Neural crest cell (in vitro differentiated cells): ENCODE results near the gene IPO4. TPM values are rescaled to one million over a fixed set of nuclear protein-coding genes. Genes with fewer than 3 reads are reported as not detected.
A peak's percentile ranks its signal among the peaks of the same experiment; 100 is the strongest.

Source experiments
- DNase-seq: peaks from one replicate; pipeline ENCODE4 v3.0.0; 2021; ENCODE audit warnings: low read depth, mixed read lengths, low spot score
- H3K27ac Mint-ChIP-seq: one replicate; pipeline ENCODE4 v1.8.0; 2021; ENCODE audit warnings: mild to moderate bottlenecking, mixed read lengths; ENCODE audit not compliant: unreplicated experiment
- H3K27me3 Mint-ChIP-seq: 2 replicates; pipeline ENCODE4 v1.8.0; 2021; ENCODE audit warnings: low read depth, mild to moderate bottlenecking, mixed read lengths
- H3K36me3 Mint-ChIP-seq: 2 replicates; pipeline ENCODE4 v1.8.0; 2021; ENCODE audit warnings: low read depth, mild to moderate bottlenecking, mixed read lengths
- H3K4me1 Mint-ChIP-seq: 2 replicates; pipeline ENCODE4 v1.8.0; 2021; ENCODE audit warnings: mixed read lengths
- H3K4me3 Mint-ChIP-seq: one replicate; pipeline ENCODE4 v1.8.0; 2021; ENCODE audit warnings: mild to moderate bottlenecking, mixed read lengths
- H3K9me3 Mint-ChIP-seq: 2 replicates; pipeline ENCODE4 v1.8.0; 2021; ENCODE audit warnings: mixed read lengths
- total RNA-seq: library from RNA; stranded (reverse); gene quantifications from 2 replicates; pipeline ENCODE4 v1.2.1, GENCODE V29; 2021
- TF ChIP-seq, protein P1 (sequence below): fragments of 200-600 bp; sonication (generic); conservative IDR thresholded peaks from 2 replicates; pipeline ENCODE4 v1.5.0; 2021; ENCODE audit warnings: antibody characterized with exemption, mild to moderate bottlenecking

The IPO4 gene
- total RNA-seq, 1 donor from 2014 or later: 88.3 TPM

DNA sequence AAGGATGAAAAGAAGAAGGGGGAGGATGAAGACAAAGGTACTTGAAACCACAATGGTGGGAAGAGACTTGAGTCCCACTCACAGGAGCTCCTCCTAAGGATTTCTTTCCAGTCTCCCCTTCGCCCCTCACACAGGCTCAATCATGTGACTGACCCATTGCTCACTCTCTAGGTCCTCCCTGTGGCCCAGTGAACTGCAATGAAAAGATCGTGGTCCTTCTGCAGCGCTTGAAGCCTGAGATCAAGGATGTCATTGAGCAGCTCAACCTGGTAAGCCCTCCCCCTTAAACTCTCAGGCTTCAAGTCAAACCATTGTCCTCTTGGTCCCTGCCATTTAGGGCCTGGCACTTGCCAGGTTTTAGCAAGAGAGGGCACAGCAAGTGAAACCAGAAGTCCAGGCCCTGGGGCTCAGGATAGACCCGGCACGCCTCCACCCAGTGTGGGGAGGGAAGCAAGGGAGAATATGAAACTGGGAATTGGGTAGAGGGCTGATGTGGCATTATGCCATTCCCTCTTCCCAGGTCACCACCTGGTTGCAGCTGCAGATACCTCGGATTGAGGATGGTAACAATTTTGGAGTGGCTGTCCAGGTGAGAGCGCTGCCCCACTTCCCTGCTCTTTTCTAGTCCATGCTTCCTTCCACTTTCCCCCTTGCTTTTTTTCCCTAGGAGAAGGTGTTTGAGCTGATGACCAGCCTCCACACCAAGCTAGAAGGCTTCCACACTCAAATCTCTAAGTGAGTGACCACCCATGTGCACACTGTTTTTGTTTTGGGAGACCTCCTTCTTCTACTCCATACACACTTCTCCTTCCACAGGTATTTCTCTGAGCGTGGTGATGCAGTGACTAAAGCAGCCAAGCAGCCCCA lies 50.9 kb downstream of the IPO4 start:
- DNase-seq: no peak
- no peaks in the 10 kb centered on the region for H3K9me3 Mint-ChIP-seq
- TF ChIP-seq, protein P1, sequence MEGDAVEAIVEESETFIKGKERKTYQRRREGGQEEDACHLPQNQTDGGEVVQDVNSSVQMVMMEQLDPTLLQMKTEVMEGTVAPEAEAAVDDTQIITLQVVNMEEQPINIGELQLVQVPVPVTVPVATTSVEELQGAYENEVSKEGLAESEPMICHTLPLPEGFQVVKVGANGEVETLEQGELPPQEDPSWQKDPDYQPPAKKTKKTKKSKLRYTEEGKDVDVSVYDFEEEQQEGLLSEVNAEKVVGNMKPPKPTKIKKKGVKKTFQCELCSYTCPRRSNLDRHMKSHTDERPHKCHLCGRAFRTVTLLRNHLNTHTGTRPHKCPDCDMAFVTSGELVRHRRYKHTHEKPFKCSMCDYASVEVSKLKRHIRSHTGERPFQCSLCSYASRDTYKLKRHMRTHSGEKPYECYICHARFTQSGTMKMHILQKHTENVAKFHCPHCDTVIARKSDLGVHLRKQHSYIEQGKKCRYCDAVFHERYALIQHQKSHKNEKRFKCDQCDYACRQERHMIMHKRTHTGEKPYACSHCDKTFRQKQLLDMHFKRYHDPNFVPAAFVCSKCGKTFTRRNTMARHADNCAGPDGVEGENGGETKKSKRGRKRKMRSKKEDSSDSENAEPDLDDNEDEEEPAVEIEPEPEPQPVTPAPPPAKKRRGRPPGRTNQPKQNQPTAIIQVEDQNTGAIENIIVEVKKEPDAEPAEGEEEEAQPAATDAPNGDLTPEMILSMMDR: no peak
- peak overlapping the region; percentile 89 for H3K4me3 Mint-ChIP-seq
- H3K27ac Mint-ChIP-seq: peak overlapping the region; percentile 71
- no peaks in the 10 kb centered on the region for H3K27me3 Mint-ChIP-seq
- H3K36me3 Mint-ChIP-seq: peaks cover 9% of the 10 kb centered on the region
- H3K4me1 Mint-ChIP-seq: peaks cover 48% of the 10 kb centered on the region

DNA sequence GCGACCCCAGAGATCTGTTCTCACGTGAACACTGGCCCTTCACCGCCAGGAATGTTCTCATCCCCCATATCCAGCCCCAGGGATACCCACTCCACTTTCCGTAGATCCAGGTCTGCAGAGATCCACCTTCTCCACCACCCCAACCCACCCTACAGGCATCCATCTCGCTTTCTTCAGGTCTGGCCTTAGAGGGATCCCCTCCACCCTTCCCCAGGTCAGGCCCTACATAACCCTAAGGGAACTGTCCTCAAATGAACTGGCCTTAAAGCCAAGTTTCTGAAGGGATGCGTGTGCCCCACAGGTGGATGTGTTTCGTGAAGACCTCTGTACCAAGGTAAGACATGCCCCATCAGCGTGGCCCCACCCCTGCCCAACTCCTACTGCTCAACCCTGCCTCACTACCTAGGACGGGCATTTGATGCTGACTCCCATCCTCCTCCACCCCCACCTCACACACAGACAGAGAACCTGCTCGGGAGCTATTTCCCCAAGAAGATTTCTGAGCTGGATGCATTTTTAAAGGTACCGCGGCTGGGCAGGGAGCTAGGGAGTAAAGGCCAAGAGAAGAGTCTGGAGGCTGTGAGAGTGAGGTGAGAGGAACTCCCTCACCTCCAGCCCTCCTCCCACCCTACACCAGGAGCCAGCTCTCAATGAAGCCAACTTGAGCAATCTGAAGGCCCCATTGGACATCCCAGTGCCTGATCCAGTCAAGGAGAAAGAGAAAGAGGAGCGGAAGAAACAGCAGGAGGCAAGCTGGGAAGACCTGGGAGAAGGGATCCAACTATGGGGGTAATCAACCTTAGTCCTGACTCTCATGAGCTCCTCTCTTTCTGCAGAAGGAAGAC lies 51.7 kb downstream of the IPO4 start:
- Mint-ChIP-seq H3K36me3 (peaks cover 9% of the 10 kb centered on the region), H3K27me3 (no peaks in the 10 kb centered on the region), H3K4me3 (peak overlapping the region; percentile 89), H3K9me3 (no peaks in the 10 kb centered on the region), H3K4me1 (peaks cover 47% of the 10 kb centered on the region), H3K27ac (no peak overlapping the region)
- no peak for DNase-seq
- TF ChIP-seq, protein P1: no peak

DNA sequence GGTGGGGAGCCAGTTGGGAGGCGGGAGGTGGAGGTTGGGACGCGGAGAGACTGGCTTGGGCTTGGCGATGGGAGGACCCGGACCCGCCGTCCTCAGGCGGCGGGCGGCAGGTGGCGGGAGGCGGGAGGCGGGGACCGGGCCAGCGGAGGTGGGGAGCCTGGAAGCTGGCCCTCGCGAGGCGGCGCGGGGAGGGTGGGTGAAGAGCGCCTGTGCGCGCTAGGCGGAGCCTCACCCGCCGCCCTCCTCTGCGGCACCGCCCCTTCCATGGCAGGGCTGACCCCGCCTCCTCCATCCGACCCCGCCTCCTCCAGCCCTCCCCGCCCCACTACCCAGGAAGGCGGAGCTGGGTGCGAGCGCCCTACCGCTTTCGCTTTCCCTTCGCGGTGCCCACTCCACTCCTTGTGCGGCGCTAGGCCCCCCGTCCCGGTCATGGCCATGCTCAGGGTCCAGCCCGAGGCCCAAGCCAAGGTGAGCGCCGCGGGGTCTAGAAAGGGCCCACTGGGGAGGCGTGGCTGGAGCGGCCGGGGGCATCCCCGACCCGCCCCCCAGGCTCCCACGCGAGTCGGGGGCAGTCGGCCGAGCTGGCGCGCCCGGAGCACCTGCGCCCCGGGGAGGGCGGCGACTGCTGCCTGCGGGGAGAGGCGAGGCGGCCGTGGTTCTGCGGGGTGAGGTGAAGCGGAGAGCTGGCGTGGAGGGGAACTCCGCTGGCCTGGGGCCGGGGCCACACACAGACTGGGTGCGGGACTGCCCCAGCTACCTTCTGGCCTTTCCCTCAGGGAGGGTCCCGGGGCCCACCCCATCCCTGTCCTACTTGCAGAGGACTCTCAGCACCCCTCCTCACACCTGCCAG lies 52.6 kb downstream of the IPO4 start, which contains the start of gene PSME1:
Gene PSME1 (plus strand): TSS at position 361 of the 850 bp plus-strand sequence. CDS start 69 bp downstream, at position 430.
- TF ChIP-seq, protein P1: no peak
- H3K27ac Mint-ChIP-seq: no peak within 1 kb of the TSS
- peaks cover 9% of the 10 kb centered on the region for H3K36me3 Mint-ChIP-seq
- peak within 1 kb of the TSS; percentile 91 for H3K4me3 Mint-ChIP-seq
- no peaks in the 10 kb centered on the region for H3K9me3 Mint-ChIP-seq
- DNase-seq: peak; percentile 87
- H3K4me1 Mint-ChIP-seq: peaks cover 43% of the 10 kb centered on the region
- H3K27me3 Mint-ChIP-seq: no peaks in the 10 kb centered on the region

DNA sequence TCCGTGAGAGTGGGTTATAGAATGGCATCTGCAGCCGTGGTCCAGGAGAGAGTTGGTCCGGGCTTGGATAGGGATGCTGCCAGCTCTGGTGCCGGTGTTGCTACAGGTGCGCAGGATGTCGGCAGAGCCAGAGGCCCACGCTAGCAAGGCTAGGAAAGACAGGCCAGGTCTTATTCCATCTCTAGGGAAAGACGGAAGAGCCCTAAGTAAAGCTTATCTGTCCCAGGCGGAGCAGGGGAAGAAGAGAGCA lies 53.1 kb downstream of the IPO4 start:
- TF ChIP-seq, protein P1: no peak
- H3K27ac Mint-ChIP-seq: no peak overlapping the region
- no peak for DNase-seq
- no peaks in the 10 kb centered on the region for H3K9me3 Mint-ChIP-seq
- peak overlapping the region; percentile 91 for H3K4me3 Mint-ChIP-seq
- no peaks in the 10 kb centered on the region for H3K27me3 Mint-ChIP-seq
- peaks cover 38% of the 10 kb centered on the region for H3K4me1 Mint-ChIP-seq
- peaks cover 9% of the 10 kb centered on the region for H3K36me3 Mint-ChIP-seq

DNA sequence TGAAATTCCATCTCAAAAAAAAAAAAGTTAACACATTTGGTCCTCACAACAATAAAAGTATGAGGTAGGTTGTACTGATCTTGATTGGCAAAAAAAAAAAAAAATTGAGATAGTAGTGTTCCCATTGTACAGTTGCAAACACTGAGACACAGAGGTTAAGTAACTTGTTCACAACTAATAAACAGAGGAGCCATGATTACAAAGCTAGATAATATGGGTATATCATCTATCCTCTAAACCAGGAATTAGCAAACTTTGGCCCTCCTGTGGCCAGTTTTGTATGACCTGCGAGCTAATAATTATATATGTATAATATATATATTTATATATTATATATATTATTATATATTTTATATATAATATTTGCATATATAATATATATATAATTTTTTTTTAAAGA lies 54.9 kb downstream of the IPO4 start:
- H3K27me3 Mint-ChIP-seq: no peaks in the 10 kb centered on the region
- TF ChIP-seq, protein P1: no peak
- no peaks in the 10 kb centered on the region for H3K9me3 Mint-ChIP-seq
- peaks cover 3% of the 10 kb centered on the region for H3K36me3 Mint-ChIP-seq
- H3K4me3 Mint-ChIP-seq: no peak overlapping the region
- no peak for DNase-seq
- H3K27ac Mint-ChIP-seq: no peak overlapping the region
- peaks cover 21% of the 10 kb centered on the region for H3K4me1 Mint-ChIP-seq
